Measurements from ENCODE around the gene NOL7. TPM values are rescaled to one million over a fixed set of nuclear protein-coding genes. Genes with fewer than 3 reads are reported as not detected.

NOL7 gene
- total and polyA plus RNA-seq, 2 of the 8 experiments (the other 6 are each of a cell fraction or from before 2014, with no cell fraction given): 16.4 to 70.4 TPM

- Histone ChIP-seq H4K5ac (ENCODE audit: insufficient read length, low read depth, low read length) (no peak overlapping the region), H3K27ac (ENCODE audit: low read depth, low read length) (no peak overlapping the region), H2BK120ac (replicated peaks; ENCODE audit: low read depth, low read length) (no peak overlapping the region), H2BK15ac (ENCODE audit: low read length) (no peak overlapping the region), H3K4me1 (replicated peaks in 1 of 4; ENCODE audit: control insufficient read depth in 3 of 4, insufficient read depth in 4 of 4, low read length in 3 of 4) (0 out of 7 replicates have a peak, but pooled peaks cover 0 to 4% (median 0%) of the 10 kb centered on the region in 4 experiments), H3K4me2 (ENCODE audit: insufficient read depth in 1 of 2, low read depth in 2 of 2, low read length in 2 of 2) (no peak overlapping the region), H4K8ac (ENCODE audit: extremely low read depth, insufficient read depth, low read length) (no peak overlapping the region), H3K4ac (replicated peaks; ENCODE audit: insufficient read length, low read depth, low read length) (no peak overlapping the region), H3K79me1 (ENCODE audit: low read depth, low read length) (no peaks in the 10 kb centered on the region), H3K9ac (replicated peaks in 1 of 4; ENCODE audit: extremely low read depth in 1 of 4, low read depth in 3 of 4, low read length in 3 of 4) (no peak overlapping the region), H3K23ac (ENCODE audit: insufficient read length) (no peak overlapping the region), H3K27me3 (replicated peaks in 1 of 4; ENCODE audit: control insufficient read depth in 3 of 4, extremely low read depth in 1 of 4, insufficient read depth in 3 of 4, low read length in 3 of 4) (no peaks in the 10 kb centered on the region), H3K14ac (ENCODE audit: insufficient read length) (no peak overlapping the region), H2AK5ac (ENCODE audit: low read depth, low read length) (no peak overlapping the region), H2BK12ac (ENCODE audit: low read depth, low read length) (no peak overlapping the region), H3K23me2 (ENCODE audit: low read depth, low read length) (no peaks in the 10 kb centered on the region), H3K9me3 (ENCODE audit: insufficient read depth in 2 of 2, low read depth in 1 of 2, low read length in 1 of 2) (no peaks in the 10 kb centered on the region), H2AFZ (ENCODE audit: low read length) (no peak overlapping the region), H4K91ac (replicated peaks; ENCODE audit: insufficient read length, low read length) (no peak overlapping the region), H3K18ac (ENCODE audit: extremely low read depth, low read length) (no peak overlapping the region), H3K36me3 (ENCODE audit: control insufficient read depth in 2 of 4, insufficient read depth in 4 of 4, low read length in 3 of 4) (peaks cover 0 to 8% (median under 1%) of the 10 kb centered on the region in 4 experiments; a peak in 2 of 8 replicates), H4K20me1 (replicated peaks in 1 of 2; ENCODE audit: control insufficient read depth in 1 of 2, insufficient read depth in 2 of 2, low read length in 2 of 2) (no peaks in the 10 kb centered on the region), H3K79me2 (ENCODE audit: control insufficient read depth in 1 of 2, insufficient read depth in 2 of 2, low read length in 2 of 2) (no peaks in the 10 kb centered on the region), H2BK20ac (ENCODE audit: low read length) (no peak overlapping the region), H3K56ac (replicated peaks; ENCODE audit: insufficient read length, low read depth, low read length) (no peak overlapping the region), H3K4me3 (ENCODE audit: extremely low read depth in 1 of 4, insufficient read depth in 2 of 4, low read depth in 3 of 4, low read length in 4 of 4) (no peak overlapping the region), H2BK5ac (ENCODE audit: low read depth, low read length) (no peak overlapping the region)
- 90% methylated on average over 3 of the region's 3 CpGs; no CpG with 5 or more reads in 1 of the 2 experiments for WGBS, 2 experiments (ENCODE audit: extremely low coverage in 1 of 2, insufficient coverage in 1 of 2, insufficient read length in 1 of 2, insufficient replicate concordance in 2 of 2, low coverage in 1 of 2, low lambda C conversion rate in 2 of 2, missing lambda C conversion rate in 1 of 2)
- FAIRE-seq (no peak), DNase-seq (ENCODE audit: low read depth in 1 of 2, low spot score in 2 of 2) (no peak)
- TF ChIP-seq SIRT6 (IDR thresholded peaks at IDR 0.05; ENCODE audit: low read length) (no peak), PHF8 (conservative IDR thresholded peaks at IDR 0.05; ENCODE audit: low read depth, low read length) (no peak), YY1 (IDR thresholded peaks at IDR 0.05; ENCODE audit: low read depth, low read length) (no peak), CHD1 (IDR thresholded peaks at IDR 0.05; ENCODE audit: low read depth, low read length) (no peak), TBP (IDR thresholded peaks at IDR 0.05; ENCODE audit: low read depth, low read length) (no peak)
- ChIA-PET CTCF (ENCODE audit: partially characterized antibody) (no interaction called here), POLR2A (ENCODE audit: partially characterized antibody) (no interaction called here)
Measured at GRCh38 chr6:13643125-13643524, 28.0 kb downstream of the NOL7 start.
